ENCODE results near the gene PIK3CG.
"Not testable (repeated sequence)": the region's sequence is repeated elsewhere in the genome, so short reads cannot be mapped to it uniquely, and the experiment has no call there.

Gene PIK3CG

DNA sequence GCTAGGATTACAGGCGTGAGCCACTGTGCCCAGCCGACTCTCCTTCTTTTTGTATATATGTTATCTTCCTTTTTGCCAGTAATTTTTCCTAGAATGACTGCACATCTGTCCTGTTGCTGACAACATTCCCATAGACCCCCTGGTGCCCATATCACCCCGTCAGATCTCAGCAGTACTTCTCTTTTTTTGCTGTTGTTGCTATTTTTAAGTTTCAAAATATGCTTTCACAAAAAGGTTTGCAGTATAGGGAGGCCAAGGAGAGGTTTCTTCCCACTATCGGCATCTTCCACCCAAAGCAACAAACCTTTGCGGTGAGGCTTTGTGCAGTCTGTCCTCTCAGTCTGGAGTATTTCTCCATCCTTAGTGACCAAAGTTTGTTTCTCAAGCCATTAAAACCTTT lies 23.1 kb downstream of the PIK3CG start:
- TF ChIP-seq YY1 (IDR thresholded peaks at IDR 0.05; ENCODE audit: insufficient read depth, insufficient read length) (no peak), ZNF274 (IDR thresholded peaks at IDR 0.05; ENCODE audit: low read depth, low read length) (no peak), SUZ12 (IDR thresholded peaks at IDR 0.05; ENCODE audit: extremely low read depth, insufficient read depth, insufficient read length) (no peak)
- Histone ChIP-seq H3K9ac (ENCODE audit: insufficient read length, low read depth) (no peak overlapping the region), H3K27me3 (ENCODE audit: insufficient read depth, insufficient read length) (no peaks in the 10 kb centered on the region), H3K9me3 (ENCODE audit: insufficient read depth, low read length) (no peaks in the 10 kb centered on the region), H3K36me3 (ENCODE audit: insufficient read depth, insufficient read length, low read length) (no peaks in the 10 kb centered on the region), H3K4me1 (ENCODE audit: insufficient read depth, insufficient read length) (no peaks in the 10 kb centered on the region), H3K4me3 (ENCODE audit: insufficient read length, low read depth) (no peak overlapping the region)
- no peak for DNase-seq (ENCODE audit: low read depth, low spot score)

DNA sequence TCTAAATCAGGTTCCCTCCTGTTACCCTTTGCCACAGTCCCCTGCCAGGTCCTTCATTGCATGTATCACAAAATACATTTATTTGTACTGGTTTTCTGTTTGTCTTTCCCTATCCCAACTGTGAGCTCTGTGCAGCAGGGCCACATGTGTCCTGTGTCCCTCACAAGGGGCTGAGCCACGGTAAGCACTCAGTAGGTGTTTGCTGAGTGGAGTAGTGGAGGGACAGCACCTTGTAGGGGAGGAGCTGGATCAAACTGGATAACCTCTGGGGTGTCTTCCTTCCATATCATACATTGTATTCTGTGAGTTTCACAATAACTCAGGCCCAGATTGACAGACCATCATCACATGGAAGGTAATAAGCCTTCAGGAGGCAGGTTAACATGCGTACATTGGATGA lies 25.9 kb downstream of the PIK3CG start:
- H3K9me3 ChIP-seq (ENCODE audit: insufficient read depth, low read length): no peaks in the 10 kb centered on the region
- TF ChIP-seq ZNF274 (IDR thresholded peaks at IDR 0.05; ENCODE audit: low read depth, low read length): no peak
- TF ChIP-seq YY1 (IDR thresholded peaks at IDR 0.05; ENCODE audit: insufficient read depth, insufficient read length): no peak
- TF ChIP-seq SUZ12 (IDR thresholded peaks at IDR 0.05; ENCODE audit: extremely low read depth, insufficient read depth, insufficient read length): no peak
- H3K4me3 ChIP-seq (ENCODE audit: insufficient read length, low read depth): no peak overlapping the region
- no peaks in the 10 kb centered on the region for H3K27me3 ChIP-seq (ENCODE audit: insufficient read depth, insufficient read length)
- H3K9ac ChIP-seq (ENCODE audit: insufficient read length, low read depth): no peak overlapping the region
- no peaks in the 10 kb centered on the region for H3K4me1 ChIP-seq (ENCODE audit: insufficient read depth, insufficient read length)
- DNase-seq (ENCODE audit: low read depth, low spot score): no peak
- no peaks in the 10 kb centered on the region for H3K36me3 ChIP-seq (ENCODE audit: insufficient read depth, insufficient read length, low read length)

DNA sequence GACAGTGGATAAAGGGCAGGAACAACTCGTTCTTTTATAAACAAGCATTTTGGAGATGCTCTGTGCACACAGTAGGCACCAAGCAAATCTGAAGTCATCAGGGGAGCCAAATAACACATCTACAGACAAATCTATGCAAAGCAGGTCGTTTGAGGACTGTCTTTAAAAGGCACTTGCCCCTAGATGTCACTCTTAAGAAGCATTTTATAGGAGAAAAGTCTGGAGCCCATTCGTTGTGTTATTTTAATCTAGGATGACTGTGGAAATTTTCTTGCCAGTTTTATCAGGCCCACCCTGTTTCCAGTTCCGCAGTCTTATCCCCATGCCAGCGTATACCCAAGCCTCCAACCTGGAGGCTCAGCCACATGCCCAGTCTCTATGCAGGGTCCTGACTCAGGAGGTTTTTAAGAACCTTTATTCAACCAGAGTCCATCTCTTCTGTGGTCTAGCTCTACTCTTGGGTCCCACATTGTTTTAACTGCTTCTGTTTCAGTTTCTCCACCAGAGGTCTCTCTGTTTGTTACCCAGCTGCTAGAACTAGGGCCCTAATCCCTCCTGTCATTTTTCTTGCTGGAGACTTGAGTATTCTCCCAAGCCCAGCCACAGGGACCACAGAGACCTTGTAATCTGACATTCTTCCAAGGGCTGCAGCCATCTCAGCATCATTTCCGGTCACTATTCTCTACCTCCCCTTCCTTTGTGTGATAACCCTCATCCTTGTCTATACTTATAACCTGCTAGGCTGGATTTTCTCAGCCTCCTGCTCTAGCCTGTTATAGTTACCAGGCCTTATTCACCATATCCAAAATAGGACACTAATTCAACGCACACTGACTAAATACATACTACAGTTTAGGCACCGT lies 26.7 kb downstream of the PIK3CG start:
- Histone ChIP-seq H3K9me3 (ENCODE audit: insufficient read depth, low read length) (no peaks in the 10 kb centered on the region), H3K4me3 (ENCODE audit: insufficient read length, low read depth) (no peak overlapping the region), H3K27me3 (ENCODE audit: insufficient read depth, insufficient read length) (no peaks in the 10 kb centered on the region), H3K9ac (ENCODE audit: insufficient read length, low read depth) (no peak overlapping the region), H3K4me1 (ENCODE audit: insufficient read depth, insufficient read length) (no peaks in the 10 kb centered on the region), H3K36me3 (ENCODE audit: insufficient read depth, insufficient read length, low read length) (no peaks in the 10 kb centered on the region)
- peak; percentile 11 for DNase-seq (ENCODE audit: low read depth, low spot score)
- TF ChIP-seq YY1 (IDR thresholded peaks at IDR 0.05; ENCODE audit: insufficient read depth, insufficient read length) (no peak), SUZ12 (IDR thresholded peaks at IDR 0.05; ENCODE audit: extremely low read depth, insufficient read depth, insufficient read length) (no peak), ZNF274 (IDR thresholded peaks at IDR 0.05; ENCODE audit: low read depth, low read length) (no peak)

DNA sequence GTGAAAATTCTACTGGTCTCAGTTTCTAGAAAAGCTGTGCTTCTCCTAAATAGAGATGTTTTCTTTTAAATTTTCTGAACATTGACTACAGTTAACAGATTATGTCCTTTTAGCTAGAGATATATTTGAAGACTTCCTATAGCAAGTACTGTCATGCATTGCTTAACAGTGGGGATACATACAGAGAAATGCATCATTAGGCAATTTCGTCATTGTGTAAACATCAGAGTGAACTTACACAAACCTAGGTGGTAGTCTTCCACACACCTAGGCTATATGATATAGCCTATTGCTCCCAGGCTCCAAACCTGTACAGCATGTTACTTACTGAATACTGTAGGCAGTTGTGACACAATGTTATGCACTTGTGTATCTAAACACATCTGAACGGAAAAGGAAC lies 28.5 kb downstream of the PIK3CG start:
- TF ChIP-seq ZNF274 (IDR thresholded peaks at IDR 0.05; ENCODE audit: low read depth, low read length) (no peak), YY1 (IDR thresholded peaks at IDR 0.05; ENCODE audit: insufficient read depth, insufficient read length) (no peak), SUZ12 (IDR thresholded peaks at IDR 0.05; ENCODE audit: extremely low read depth, insufficient read depth, insufficient read length) (no peak)
- Histone ChIP-seq H3K4me1 (ENCODE audit: insufficient read depth, insufficient read length) (no peaks in the 10 kb centered on the region), H3K27me3 (ENCODE audit: insufficient read depth, insufficient read length) (no peaks in the 10 kb centered on the region), H3K4me3 (ENCODE audit: insufficient read length, low read depth) (no peak overlapping the region), H3K9ac (ENCODE audit: insufficient read length, low read depth) (no peak overlapping the region), H3K9me3 (ENCODE audit: insufficient read depth, low read length) (no peaks in the 10 kb centered on the region), H3K36me3 (ENCODE audit: insufficient read depth, insufficient read length, low read length) (no peaks in the 10 kb centered on the region)
- no peak for DNase-seq (ENCODE audit: low read depth, low spot score)

DNA sequence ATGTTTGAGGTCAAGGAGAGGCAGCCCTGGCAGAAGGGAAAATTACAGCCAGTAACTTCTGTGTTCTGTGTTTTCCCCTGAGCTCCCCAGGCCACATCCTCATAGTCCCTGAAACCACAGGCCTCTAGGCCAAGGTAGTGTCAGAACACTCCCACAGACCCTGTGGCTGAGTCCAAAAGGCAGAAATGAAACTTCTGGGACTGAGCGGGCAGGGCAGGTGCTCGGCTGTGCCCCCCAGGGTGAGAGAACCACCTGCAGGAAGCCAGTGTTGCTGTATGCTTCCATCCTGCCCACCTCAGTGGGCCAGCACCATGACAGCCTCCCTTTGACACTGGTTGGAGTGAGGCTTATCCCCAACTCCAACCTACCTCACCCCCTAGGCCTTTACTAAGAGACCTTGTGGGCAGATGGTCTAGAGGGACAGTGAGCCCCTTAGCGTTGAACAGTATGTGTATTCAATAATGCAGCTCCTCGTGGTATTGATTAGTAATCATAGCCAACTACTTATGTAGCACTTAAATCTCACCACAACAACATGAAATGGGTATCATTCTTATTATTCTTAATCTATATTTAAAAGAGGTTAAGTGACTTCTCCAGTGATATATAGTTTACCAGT lies 30.3 kb downstream of the PIK3CG start:
- Histone ChIP-seq H3K4me3 (ENCODE audit: insufficient read length, low read depth) (no peak overlapping the region), H3K9ac (ENCODE audit: insufficient read length, low read depth) (no peak overlapping the region), H3K36me3 (ENCODE audit: insufficient read depth, insufficient read length, low read length) (no peaks in the 10 kb centered on the region), H3K9me3 (ENCODE audit: insufficient read depth, low read length) (no peaks in the 10 kb centered on the region), H3K4me1 (ENCODE audit: insufficient read depth, insufficient read length) (no peaks in the 10 kb centered on the region), H3K27me3 (ENCODE audit: insufficient read depth, insufficient read length) (no peaks in the 10 kb centered on the region)
- no peak for DNase-seq (ENCODE audit: low read depth, low spot score)
- TF ChIP-seq SUZ12 (IDR thresholded peaks at IDR 0.05; ENCODE audit: extremely low read depth, insufficient read depth, insufficient read length) (no peak), ZNF274 (IDR thresholded peaks at IDR 0.05; ENCODE audit: low read depth, low read length) (no peak), YY1 (IDR thresholded peaks at IDR 0.05; ENCODE audit: insufficient read depth, insufficient read length) (no peak)

DNA sequence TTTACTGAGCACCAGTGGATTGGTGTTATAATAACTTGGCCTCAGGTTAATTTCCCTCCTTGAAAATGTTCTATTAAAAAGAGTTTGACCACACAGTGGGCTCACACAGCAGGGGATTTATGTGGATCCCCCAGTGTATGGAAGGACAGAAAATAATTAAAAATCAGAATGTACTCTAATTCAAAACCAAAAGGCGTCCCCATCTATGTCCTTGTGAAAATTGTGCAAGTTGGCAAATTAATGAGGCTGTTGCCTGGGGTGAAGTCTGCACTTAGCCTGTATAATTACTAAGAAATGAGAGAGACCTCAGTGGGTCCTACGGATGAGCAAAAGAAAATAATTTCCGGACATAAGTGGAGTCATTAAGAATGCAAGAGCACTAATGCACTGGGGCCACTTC lies 31.1 kb downstream of the PIK3CG start:
- no peak for TF ChIP-seq YY1 (IDR thresholded peaks at IDR 0.05; ENCODE audit: insufficient read depth, insufficient read length)
- H3K4me3 ChIP-seq (ENCODE audit: insufficient read length, low read depth): no peak overlapping the region
- no peaks in the 10 kb centered on the region for H3K36me3 ChIP-seq (ENCODE audit: insufficient read depth, insufficient read length, low read length)
- DNase-seq (ENCODE audit: low read depth, low spot score): no peak
- no peaks in the 10 kb centered on the region for H3K9me3 ChIP-seq (ENCODE audit: insufficient read depth, low read length)
- no peak overlapping the region for H3K9ac ChIP-seq (ENCODE audit: insufficient read length, low read depth)
- no peaks in the 10 kb centered on the region for H3K27me3 ChIP-seq (ENCODE audit: insufficient read depth, insufficient read length)
- H3K4me1 ChIP-seq (ENCODE audit: insufficient read depth, insufficient read length): no peaks in the 10 kb centered on the region

DNA sequence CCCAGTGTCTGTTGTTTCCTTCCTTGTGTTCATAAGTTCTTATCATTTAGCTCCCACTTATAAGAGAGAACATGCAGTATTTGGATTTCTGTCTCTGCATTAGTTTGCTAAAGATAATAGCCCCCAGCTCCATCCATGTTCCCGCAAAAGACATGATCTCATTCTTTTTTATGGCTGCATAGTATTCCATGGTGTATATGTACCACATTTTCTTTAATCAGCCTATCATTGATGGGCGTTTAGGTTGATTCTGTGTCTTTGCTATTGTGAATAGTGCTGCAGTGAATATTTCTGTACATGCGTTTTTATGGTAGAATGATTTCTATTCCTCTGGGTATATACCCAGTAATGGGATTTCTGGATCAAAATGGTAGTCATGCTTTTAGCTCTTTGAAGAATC lies 32.5 kb downstream of the PIK3CG start:
- H3K9me3 ChIP-seq (ENCODE audit: insufficient read depth, low read length); H3K4me3 ChIP-seq (ENCODE audit: insufficient read length, low read depth); DNase-seq (ENCODE audit: low read depth, low spot score); H3K9ac ChIP-seq (ENCODE audit: insufficient read length, low read depth); H3K27me3 ChIP-seq (ENCODE audit: insufficient read depth, insufficient read length); H3K36me3 ChIP-seq (ENCODE audit: insufficient read depth, insufficient read length, low read length); H3K4me1 ChIP-seq (ENCODE audit: insufficient read depth, insufficient read length): not testable (repeated sequence)

DNA sequence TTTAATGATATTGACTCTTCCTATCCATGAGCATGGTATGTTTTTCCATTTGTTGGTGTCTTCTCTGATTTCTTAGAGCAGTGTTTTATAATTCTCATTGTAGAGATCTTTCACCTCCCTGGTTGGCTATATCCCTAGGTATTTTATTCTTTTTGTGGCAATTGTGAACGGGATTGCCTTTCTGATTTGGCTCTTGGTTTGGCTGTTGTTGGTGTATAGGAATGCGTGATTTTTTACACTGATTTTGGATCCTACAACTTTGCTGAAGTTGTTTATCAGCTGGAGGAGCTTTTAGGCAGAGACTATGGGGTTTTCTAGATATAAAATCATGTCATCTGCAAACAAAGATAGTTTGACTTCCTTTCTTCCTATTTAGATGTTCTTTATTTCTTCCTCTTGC lies 33.9 kb downstream of the PIK3CG start:
- H3K36me3 ChIP-seq (ENCODE audit: insufficient read depth, insufficient read length, low read length); H3K4me3 ChIP-seq (ENCODE audit: insufficient read length, low read depth); H3K27me3 ChIP-seq (ENCODE audit: insufficient read depth, insufficient read length); DNase-seq (ENCODE audit: low read depth, low spot score); H3K9me3 ChIP-seq (ENCODE audit: insufficient read depth, low read length); H3K9ac ChIP-seq (ENCODE audit: insufficient read length, low read depth); H3K4me1 ChIP-seq (ENCODE audit: insufficient read depth, insufficient read length): not testable (repeated sequence)

Data from NT2/D1 (cell line).